ENCODE measurements around the gene ARPC2.

DNA sequence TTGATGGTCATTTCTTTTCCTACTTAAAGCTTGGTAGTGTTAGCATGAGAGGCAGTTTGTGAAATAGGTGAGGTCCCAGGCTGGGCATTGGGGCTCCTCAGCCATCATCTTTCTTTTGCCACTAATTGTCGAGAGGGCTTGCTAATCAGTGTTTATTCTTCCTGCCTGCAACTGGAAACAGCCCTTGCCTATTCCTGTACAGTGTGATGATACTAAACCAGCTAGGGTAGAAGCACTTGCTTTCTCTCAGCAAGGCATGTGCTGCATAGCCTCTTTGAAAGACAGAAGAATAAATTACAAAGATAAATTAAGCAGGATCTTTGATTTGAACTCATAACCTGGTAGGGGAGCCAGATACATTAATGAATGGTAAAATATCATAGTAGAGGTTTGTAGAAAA is 27.2 kb downstream of the ARPC2 start:
- TF ChIP-seq, protein P1, sequence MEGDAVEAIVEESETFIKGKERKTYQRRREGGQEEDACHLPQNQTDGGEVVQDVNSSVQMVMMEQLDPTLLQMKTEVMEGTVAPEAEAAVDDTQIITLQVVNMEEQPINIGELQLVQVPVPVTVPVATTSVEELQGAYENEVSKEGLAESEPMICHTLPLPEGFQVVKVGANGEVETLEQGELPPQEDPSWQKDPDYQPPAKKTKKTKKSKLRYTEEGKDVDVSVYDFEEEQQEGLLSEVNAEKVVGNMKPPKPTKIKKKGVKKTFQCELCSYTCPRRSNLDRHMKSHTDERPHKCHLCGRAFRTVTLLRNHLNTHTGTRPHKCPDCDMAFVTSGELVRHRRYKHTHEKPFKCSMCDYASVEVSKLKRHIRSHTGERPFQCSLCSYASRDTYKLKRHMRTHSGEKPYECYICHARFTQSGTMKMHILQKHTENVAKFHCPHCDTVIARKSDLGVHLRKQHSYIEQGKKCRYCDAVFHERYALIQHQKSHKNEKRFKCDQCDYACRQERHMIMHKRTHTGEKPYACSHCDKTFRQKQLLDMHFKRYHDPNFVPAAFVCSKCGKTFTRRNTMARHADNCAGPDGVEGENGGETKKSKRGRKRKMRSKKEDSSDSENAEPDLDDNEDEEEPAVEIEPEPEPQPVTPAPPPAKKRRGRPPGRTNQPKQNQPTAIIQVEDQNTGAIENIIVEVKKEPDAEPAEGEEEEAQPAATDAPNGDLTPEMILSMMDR (IDR thresholded peaks at IDR 0.05): no peak
- TF ChIP-seq POLR2AphosphoS5 (IDR thresholded peaks at IDR 0.05) (no peak), EP300 (IDR thresholded peaks at IDR 0.05) (no peak)

Data from gastroesophageal sphincter (tissue), 3 donors.